GM21360 (cell line): Measurements from ENCODE around the gene CACNA2D3.

Source experiments
- ATAC-seq: cut with Tn5 transposase; IDR thresholded peaks from one replicate; pipeline ENCODE4 v1.9.1; 2021; ENCODE audit warnings: mild to moderate bottlenecking, moderate library complexity; ENCODE audit not compliant: unreplicated experiment

The CACNA2D3 gene

GRCh38 chr3:54889731-54890130, 767.4 kb downstream of the CACNA2D3 start:
- no peak for ATAC-seq

- ATAC-seq: no peak
Observed at GRCh38 chr3:54891540-54891897, 769.2 kb downstream of the CACNA2D3 start.

GRCh38 chr3:54892168-54892567, 769.8 kb downstream of the CACNA2D3 start:
- ATAC-seq: no peak

GRCh38 chr3:54895613-54896012, 773.3 kb downstream of the CACNA2D3 start:
- ATAC-seq: no peak

- ATAC-seq: no peak
Observed at GRCh38 chr3:54897028-54897711, 774.8 kb downstream of the CACNA2D3 start.

GRCh38 chr3:54899273-54899672, 776.9 kb downstream of the CACNA2D3 start:
- ATAC-seq: no peak

- ATAC-seq: no peak
Observed at GRCh38 chr3:54900838-54901591, 778.7 kb downstream of the CACNA2D3 start.

- no peak for ATAC-seq
Observed at GRCh38 chr3:54901906-54902685, 779.7 kb downstream of the CACNA2D3 start.

- no peak for ATAC-seq
Observed at GRCh38 chr3:54905261-54905888, 783.0 kb downstream of the CACNA2D3 start.

GRCh38 chr3:54905920-54906319, 783.6 kb downstream of the CACNA2D3 start:
- no peak for ATAC-seq

GRCh38 chr3:54906763-54907162, 784.4 kb downstream of the CACNA2D3 start:
- no peak for ATAC-seq

GRCh38 chr3:54909191-54909590, 786.8 kb downstream of the CACNA2D3 start:
- no peak for ATAC-seq

GRCh38 chr3:54914180-54914579, 791.8 kb downstream of the CACNA2D3 start:
- no peak for ATAC-seq

- ATAC-seq: no peak
Observed at GRCh38 chr3:54915181-54915580, 792.8 kb downstream of the CACNA2D3 start.

- no peak for ATAC-seq
Observed at GRCh38 chr3:54915976-54916375, 793.6 kb downstream of the CACNA2D3 start.

- ATAC-seq: no peak
Observed at GRCh38 chr3:54916732-54917131, 794.4 kb downstream of the CACNA2D3 start.

GRCh38 chr3:54917174-54917573, 794.8 kb downstream of the CACNA2D3 start:
- ATAC-seq: no peak

GRCh38 chr3:54917862-54918261, 795.5 kb downstream of the CACNA2D3 start:
- ATAC-seq: no peak

- no peak for ATAC-seq
Observed at GRCh38 chr3:54918516-54918915, 796.2 kb downstream of the CACNA2D3 start.

GRCh38 chr3:54928046-54928770, 805.9 kb downstream of the CACNA2D3 start, which contains the start of gene LRTM1:
LRTM1 (minus strand) TSS chr3:54928059; CDS start chr3:54927911, 148 bp downstream.
- ATAC-seq: no peak
